CD4-positive, alpha-beta T cell treated with Interleukin-12 subunit alpha and Interleukin-12 subunit beta, for 1 hour (primary cell): ENCODE results near the gene TRIM42.

Experiments used
- DNase-seq: peaks from one replicate; pipeline ENCODE4 v3.0.0-alpha.2; 2020

TRIM42 gene

DNA sequence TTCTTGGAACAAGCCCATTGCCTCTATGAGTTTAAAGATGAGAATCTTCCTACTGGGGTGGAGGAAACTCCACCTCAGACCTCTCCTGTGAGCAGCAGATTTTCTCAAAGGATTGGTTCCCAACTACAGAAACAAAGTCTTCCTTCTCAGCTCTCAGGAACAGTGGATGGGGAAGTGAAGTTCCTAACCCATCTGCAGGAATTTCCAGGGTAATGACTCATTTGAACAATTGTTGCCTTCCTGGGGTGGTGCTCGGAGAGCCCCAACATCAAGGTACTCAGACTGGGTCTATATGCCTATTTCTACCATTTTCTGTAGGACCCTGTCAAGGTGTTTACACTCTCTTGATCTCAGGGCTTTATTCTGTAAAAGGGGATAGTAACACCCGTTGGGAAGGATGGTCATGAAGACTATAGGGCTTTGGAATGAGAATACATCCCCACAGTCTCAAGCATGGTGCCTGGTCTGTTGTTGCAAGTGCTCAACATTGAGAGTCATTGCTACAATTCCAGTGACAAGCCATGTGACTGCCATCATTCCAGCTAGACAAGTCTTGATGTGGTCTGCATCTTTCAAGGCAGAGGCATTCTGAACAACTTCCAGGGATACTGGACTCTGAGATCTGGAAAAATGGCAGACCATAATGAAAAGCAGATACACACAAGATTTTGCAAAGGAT lies 33.0 kb downstream of the TRIM42 start:
- DNase-seq: no peak

DNA sequence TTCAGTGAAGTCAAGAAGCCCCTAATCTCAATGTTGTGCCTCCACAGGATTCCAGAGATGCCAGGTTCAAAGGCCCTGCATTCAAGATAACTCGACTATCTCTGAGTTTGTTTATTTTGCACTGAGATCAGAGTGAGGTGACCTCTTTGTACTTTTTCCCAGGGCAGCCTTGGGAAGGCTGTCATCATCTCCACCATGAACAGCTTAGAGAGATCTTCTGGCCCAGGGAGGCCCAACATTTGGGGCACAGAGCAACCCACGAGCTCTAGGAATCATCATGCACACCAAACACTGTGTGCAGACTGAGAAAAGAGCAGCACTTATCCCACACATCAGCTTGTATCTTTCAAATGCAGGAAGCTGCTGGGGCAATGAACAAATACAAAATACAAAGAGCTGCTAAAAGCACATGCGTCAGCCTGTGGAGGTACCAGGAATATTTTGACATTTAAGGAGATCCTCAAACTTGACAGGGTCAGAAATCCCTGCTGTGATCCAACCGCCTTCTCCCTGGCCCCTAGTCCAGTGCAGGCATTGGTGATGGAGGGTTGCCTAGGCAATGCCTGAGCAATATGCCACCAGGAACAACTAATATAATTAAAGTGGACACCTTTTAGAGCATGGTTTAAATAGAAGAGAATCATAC lies 33.6 kb downstream of the TRIM42 start:
- no peak for DNase-seq

DNA sequence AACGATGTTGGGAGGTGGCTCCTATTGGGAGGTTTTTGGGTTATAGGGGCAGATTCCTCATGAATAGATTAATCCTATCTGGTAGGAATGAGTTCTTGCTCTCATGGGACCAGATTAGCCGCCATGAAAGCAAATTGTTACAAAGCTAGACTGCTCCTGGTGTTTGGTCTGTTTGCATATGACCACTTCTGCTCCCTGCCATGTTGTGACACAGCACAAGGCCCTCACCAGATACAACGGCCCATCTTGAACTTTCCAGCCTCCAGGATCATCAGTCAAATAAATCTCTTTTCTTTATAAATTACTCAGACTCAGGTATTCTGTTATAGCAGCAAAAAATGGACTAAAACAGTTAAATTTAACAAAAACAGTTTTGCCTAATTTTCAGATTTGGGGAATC lies 34.4 kb downstream of the TRIM42 start:
- no peak for DNase-seq

DNA sequence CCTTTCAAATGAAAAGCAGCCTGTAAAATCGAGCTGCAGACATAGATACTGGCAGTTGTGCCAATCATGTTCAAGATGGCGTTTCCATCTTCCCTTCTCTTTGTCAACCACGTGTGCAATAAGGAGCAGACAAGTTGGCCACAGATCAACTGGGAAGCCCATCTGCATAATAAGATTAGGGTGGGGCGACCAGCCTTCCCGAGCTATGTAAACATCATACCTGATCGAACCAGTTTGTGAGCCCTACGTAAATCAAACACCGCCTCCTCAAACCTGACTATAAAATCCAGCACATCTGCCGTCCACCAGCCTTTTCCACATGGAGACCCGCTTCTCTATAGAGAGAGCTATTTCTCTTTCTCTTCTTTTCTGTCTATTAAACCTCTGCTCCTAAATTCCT lies 37.2 kb downstream of the TRIM42 start:
- DNase-seq: no peak

DNA sequence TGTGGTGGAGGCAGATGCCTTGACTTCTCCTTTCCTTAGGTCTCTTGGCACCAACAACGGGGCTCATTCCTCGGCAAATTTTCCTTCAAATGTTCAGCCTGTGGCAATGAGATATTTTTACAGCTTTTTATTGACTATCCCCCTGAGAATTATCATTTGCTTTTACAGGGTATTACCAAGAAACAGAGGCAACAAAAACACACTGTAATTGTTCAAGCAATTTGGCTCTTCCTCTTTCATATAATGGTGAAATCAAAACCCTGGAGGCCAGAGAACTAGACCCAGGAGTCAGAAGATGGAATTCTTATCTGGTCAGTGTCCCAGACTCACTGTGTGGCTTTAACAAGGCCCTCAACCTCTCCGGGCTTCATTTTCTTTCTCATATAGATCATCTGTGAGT lies 40.1 kb downstream of the TRIM42 start:
- no peak for DNase-seq

DNA sequence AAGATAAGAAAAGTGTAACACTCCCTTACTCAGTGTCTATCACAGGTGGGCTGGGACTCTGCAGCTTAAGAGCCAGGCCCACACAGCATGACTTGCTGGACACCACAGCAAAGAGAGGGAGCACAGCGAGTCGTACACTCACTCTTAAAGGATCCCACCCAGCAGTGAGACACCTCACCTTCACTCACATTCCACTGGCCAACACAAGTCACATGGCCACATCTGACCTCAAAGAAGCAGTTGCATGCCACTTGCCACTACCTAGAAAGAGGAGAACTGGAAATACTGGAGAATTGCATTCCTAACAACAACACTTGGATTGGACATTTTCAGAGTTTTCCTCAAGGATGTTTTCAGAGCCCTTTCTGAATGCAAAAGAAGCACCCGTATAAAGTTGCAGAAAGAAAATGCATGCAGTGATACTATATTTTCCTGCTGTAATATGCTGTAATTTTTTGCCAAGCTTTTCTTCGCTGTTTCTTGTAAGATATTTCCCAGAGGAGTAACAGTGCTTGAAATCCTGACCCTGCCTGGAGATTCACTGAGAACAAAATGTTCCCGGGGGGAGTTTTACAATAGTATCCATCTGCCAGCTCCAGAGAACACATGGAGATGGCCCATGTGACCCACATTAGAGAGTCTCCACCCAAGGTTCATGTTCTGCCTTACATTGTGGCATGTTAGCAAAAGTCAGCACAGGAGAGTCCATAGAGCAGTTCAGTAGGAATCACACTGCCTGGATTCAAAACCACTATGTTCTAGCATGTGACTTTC lies 42.2 kb downstream of the TRIM42 start:
- DNase-seq: no peak

DNA sequence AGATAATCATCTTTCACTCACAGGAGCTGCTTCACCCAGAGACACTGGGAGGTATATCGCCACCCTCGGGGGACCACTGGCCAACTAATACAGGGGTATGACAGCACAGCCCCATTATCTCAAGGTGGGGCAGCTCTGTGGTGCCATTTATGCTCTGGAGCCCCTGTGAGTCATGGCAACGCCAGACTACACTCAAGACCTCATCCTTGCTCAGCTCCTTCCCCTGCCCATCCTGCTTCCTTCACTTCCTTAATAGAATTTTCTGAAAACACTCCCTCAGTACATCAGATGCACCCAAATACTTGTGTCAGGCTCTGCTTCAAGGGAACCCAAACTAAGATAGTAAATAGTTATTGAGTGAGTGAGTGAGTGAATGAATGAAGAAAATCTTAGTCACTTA lies 45.7 kb downstream of the TRIM42 start:
- no peak for DNase-seq

DNA sequence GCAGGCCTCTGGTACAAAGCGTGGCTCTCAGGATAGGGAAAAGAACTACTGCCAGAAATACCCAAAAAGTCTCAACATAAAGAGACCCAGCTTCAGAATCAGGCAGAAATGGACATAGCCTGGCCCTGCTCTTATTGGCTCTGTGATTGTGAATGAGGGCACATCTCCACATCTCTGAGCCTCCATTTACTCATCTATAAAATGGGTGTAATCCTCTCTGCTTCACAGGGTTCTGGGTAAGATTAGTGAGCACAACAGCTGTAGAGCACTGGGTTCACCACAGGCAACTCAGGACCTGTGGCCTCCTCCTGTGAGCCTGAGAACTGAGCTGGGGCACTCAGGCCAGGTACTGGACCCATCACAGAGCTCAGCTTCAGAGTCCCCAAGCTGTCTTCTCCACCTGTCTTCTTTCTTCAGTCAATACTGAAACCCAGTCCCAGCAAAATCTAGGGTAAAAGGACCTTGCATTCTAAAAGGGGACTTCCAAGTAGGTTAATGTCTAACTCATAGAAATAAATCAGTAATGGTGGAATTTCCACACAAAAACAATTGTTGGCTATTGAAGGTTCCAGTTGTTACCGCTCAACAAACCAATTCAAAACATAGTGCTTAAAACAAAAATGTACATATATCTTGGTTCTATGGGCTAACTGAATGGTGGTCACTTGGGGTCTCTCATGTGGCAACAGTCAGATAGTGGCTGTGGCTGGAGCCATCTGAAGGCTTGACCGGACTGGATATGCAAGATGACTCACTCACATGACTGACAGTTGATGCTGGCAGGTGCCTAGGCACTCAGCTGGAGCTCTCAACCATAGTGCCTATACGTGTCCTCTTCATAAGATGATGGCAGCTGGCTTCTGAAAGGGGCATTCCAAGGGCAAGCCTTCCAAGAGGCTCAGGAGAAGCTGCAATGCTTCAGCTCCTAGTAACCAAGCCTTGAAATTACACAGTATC lies 47.3 kb downstream of the TRIM42 start:
- DNase-seq: no peak

DNA sequence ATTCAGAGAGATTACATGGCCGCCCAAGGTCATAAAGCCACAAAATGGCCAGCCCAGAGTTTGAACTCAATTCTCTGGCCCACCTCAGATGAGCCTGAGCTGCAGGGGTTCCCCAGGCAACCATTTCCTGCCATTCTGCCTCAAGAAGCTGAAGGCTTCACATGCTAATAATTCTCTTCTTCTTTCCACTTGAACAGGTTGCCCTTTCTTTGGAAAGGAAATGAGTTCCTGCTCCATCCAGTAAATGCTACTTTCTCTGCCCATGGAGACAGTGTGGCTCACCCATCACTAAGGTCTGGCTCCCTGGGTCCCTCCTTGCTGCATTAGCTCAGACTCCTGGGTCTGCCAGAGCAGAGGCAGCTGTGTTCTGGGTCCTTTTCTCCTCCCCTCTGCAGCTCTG lies 48.2 kb downstream of the TRIM42 start:
- no peak for DNase-seq

DNA sequence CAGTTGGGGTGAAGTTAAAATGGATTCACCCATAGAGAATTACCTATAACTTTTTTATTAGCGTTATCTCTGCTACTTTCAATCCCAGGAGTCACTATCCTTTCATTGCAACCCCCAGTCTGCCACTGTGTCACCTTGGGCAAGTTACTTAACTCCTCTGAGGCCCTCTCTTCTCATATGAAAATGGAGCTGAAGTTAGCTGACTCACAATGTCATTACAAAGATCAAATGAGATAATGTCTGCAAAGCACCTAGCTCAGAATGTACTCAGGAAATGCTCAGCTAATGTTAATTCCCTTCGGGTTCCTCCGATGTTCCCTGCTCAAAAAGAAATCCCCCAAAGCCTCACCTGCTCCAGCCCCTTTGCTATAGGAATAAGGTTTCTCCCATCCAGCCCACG lies 50.0 kb downstream of the TRIM42 start:
- no peak for DNase-seq

DNA sequence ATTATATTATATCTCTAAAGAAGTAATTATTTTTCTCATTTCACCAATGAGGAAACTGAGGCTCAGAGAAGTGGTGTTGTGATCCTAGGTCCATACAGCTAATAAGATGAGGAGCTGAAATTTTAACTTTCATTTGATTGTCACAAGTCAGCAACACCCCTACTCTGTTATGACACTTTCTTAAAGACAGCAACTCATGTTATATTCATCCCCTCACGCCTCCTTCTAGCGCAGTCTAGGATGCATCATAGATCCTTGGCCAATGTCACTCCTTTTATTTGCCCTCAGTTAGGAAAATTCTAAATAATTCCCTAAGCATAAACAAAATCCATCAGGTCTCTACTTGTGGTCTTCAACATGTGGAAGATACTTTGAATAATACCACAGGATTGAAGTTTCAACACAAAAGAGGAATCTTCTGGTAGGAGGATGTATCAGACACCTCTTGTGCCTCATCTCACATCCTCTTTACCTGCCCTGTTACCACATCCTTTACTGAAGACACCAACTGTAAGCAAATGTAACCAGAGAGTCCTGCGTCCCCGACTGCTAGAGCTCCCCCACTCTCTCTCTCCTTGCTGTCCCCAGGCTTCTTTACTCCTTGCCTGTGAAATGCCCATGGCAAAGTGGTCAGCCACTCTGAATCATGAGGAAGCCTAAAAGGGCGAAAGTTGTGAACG lies 53.7 kb downstream of the TRIM42 start:
- DNase-seq: no peak

DNA sequence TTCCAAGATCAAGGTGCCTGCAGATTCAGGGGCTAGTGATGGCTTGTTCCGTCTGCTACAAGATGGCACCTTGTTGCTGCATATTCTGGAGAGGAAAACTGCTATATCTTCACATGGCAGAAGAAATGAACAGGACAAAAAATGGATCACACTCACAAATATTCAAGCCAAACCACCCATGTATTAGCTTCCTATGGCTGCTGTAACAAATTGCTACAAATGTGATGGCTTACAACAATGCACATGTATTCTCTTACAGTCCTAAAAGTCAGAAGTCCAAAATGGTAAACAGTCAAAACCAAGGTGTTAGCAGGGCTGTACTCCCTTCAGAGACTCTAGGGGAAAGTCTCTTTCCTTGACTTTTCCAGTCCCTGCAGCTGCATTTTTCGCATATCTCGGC lies 55.8 kb downstream of the TRIM42 start:
- DNase-seq: no peak

DNA sequence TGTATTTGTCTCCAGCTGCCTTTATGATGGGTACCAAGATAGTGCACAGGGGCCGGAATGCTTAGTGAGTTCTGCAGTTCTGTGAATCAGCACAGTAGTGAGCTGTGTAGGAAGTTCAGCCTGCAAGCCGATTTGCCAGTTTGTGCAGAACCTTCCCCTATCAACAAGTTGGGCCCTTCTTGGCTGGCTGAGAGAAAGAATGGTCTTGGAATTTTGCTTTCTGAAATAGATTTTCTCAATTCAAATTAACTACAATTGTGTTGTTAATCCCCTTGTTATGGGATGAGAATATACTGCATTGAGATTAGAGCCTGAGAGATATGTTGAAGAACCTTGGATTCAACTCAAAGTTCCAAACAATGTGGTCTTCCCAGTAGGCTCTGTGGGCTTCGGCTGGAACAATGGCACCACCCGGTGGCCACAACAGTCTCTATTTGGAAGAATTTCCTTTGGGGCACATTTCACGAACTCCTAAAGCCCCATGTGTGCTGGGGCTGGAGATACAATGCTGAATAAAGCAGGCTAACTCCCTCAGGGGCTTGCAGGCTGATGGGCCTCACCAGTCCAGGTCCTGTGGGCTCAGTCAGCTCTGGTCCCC lies 59.1 kb downstream of the TRIM42 start:
- no peak for DNase-seq

DNA sequence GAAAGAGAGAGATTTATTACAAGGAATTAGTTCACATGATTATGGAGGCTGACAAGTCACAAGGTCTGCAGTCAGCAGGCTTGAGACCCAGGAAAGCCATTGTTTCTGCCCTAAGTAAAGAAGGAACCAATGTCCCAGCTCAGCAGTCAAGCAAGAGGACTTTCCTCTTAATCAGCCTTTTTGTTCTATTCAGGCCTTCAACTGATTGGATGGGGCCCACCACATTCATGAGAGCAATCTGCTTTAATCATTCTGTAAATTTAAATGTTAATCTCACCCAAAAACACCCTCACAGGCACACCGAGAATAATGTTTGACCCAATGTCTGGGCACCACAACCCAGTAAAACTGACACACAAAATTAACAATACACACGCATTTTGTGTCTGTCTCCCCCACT lies 64.3 kb downstream of the TRIM42 start:
- no peak for DNase-seq

DNA sequence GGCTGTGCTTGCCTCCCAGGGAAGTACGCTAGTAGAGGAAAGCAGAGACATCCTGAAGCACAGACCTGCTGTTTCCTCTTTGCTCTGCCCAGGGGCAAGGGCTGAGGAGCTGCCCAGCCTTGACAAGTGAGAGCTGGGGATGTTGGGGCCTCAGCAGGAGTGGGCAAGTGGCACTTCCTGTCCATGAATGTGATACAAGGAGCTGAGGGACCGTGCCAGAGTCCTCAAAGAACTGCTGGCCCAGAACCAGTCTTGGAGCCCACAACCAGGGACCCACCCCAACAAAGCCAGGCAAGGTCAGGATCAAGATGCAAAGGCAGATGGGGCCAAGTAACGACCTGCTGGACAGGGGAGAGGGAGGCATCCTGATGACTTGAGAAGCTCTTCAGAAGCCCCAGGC lies 70.3 kb downstream of the TRIM42 start:
- DNase-seq: no peak

DNA sequence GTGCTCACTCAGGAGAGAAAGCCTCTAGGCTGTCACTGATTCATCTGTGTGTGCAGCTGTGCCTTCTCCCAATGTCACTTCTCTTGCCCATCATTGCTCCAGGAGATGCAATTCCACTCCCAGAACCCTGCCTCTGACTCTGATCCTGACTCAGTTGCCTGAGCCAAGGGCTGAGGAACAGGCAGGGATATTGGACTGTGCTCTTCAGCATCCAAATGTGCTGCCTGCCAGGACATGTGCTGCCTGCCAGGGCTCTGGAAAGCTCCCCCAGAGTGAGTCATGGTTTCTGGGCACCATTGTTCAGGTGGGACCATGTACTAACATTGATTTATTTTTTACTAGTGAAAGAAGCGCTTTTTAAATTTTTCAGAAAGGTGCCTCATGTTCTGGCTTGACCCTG lies 71.0 kb downstream of the TRIM42 start:
- DNase-seq: no peak
